DND-41 (cell line): Measurements from ENCODE around the gene WWP2.

ENCODE experiments used
- ATAC-seq: fragments of 200-7000 bp; cut with Tn5 transposase; 3 replicates; pipeline ENCODE4 v1.9.1; 2021; ENCODE audit warnings: low read depth; ENCODE audit not compliant: insufficient read depth
- DNase-seq: peaks from one replicate; pipeline ENCODE4 v3.0.0-alpha.2; 2020
- H2AFZ ChIP-seq: 2 replicates; pipeline ENCODE4 v1.6.0; 2012; ENCODE audit warnings: low read depth, low read length
- H3K27ac ChIP-seq: 2 replicates; pipeline ENCODE4 v1.5.1; 2012; ENCODE audit warnings: low read length, inconsistent platforms
- H3K27me3 ChIP-seq: fragments of 200-600 bp; sonication (generic); 2 replicates; pipeline ENCODE4 v1.6.0; 2012; ENCODE audit warnings: low read length, mild to moderate bottlenecking, inconsistent platforms; ENCODE audit not compliant: insufficient read depth, poor library complexity
- H3K36me3 ChIP-seq: 2 replicates; pipeline ENCODE4 v1.5.1; 2012; ENCODE audit warnings: low read length, inconsistent platforms; ENCODE audit not compliant: insufficient read depth
- H3K4me1 ChIP-seq: 2 replicates; pipeline ENCODE4 v1.5.1; 2012; ENCODE audit warnings: mild to moderate bottlenecking, low read length; ENCODE audit not compliant: insufficient read depth
- H3K4me2 ChIP-seq: 2 replicates; pipeline ENCODE4 v1.6.0; 2012; ENCODE audit warnings: mild to moderate bottlenecking, moderate library complexity, low read length, inconsistent platforms; ENCODE audit not compliant: insufficient read depth
- H3K4me3 ChIP-seq, 2 experiments: fragments of 200-600 bp in 1 of 2; shearing (Covaris generic) in 1 of 2; 2 replicates each; pipeline ENCODE4 v1.5.1; 2012 to 2016; ENCODE audit warnings: inconsistent platforms in 2 of 2, low read length in 2 of 2, mild to moderate bottlenecking in 2 of 2, low read depth in 1 of 2, moderate library complexity in 1 of 2
- H3K79me2 ChIP-seq: 2 replicates; pipeline ENCODE4 v1.6.0; 2012; ENCODE audit warnings: low read length, inconsistent platforms; ENCODE audit not compliant: insufficient read depth
- H3K9ac ChIP-seq: 2 replicates; pipeline ENCODE4 v1.6.0; 2012; ENCODE audit warnings: low read depth, mild to moderate bottlenecking, inconsistent platforms, low read length, moderate library complexity
- H3K9me3 ChIP-seq: 2 replicates; pipeline ENCODE4 v1.5.1; 2012; ENCODE audit warnings: low read length, moderate library complexity, mild to moderate bottlenecking, inconsistent platforms; ENCODE audit not compliant: insufficient read depth, severe bottlenecking
- H4K20me1 ChIP-seq: 2 replicates; pipeline ENCODE4 v1.6.0; 2012; ENCODE audit warnings: low read length; ENCODE audit not compliant: insufficient read depth
- CTCF ChIP-seq: IDR thresholded peaks from 2 replicates; pipeline ENCODE4 v1.5.1; 2012; ENCODE audit warnings: borderline replicate concordance, low read length, moderate library complexity, mild to moderate bottlenecking; ENCODE audit not compliant: poor library complexity, severe bottlenecking; ENCODE audit errors: extremely low read depth
- EZH2 ChIP-seq: IDR thresholded peaks from 3 replicates; pipeline ENCODE4 v1.6.1; 2012; ENCODE audit warnings: borderline replicate concordance, low read depth, mild to moderate bottlenecking, moderate library complexity, low read length, inconsistent platforms; ENCODE audit not compliant: severe bottlenecking

WWP2 gene

GRCh38 chr16:69935740-69936139 lies 173.6 kb downstream of the WWP2 start:
- H3K4me2 ChIP-seq, result no peak overlapping the region
- H3K27me3 ChIP-seq, result no peaks in the 10 kb centered on the region
- H2AFZ ChIP-seq, result no peak overlapping the region
- ATAC-seq, result no peak
- H3K9me3 ChIP-seq, result no peaks in the 10 kb centered on the region
- no peak overlapping the region for H3K27ac ChIP-seq
- no peaks in the 10 kb centered on the region for H3K79me2 ChIP-seq
- TF ChIP-seq CTCF (no peak), EZH2 (no peak)
- peaks cover 43% of the 10 kb centered on the region for H3K36me3 ChIP-seq
- H4K20me1 ChIP-seq, result no peaks in the 10 kb centered on the region
- H3K4me3 ChIP-seq, result no peak overlapping the region
- no peak overlapping the region for H3K9ac ChIP-seq
- H3K4me1 ChIP-seq, result no peaks in the 10 kb centered on the region
- DNase-seq, result no peak

GRCh38 chr16:69936252-69936651 lies 174.1 kb downstream of the WWP2 start:
- Histone ChIP-seq H3K9me3 (no peaks in the 10 kb centered on the region), H3K4me3 (no peak overlapping the region), H3K27ac (no peak overlapping the region), H3K36me3 (peaks cover 43% of the 10 kb centered on the region), H3K9ac (no peak overlapping the region), H3K4me2 (no peak overlapping the region), H3K4me1 (no peaks in the 10 kb centered on the region), H3K79me2 (no peaks in the 10 kb centered on the region), H3K27me3 (no peaks in the 10 kb centered on the region), H2AFZ (no peak overlapping the region), H4K20me1 (no peaks in the 10 kb centered on the region)
- no peak for TF ChIP-seq CTCF
- TF ChIP-seq EZH2, result no peak
- no peak for ATAC-seq
- DNase-seq, result no peak

GRCh38 chr16:69936751-69937211 lies 174.6 kb downstream of the WWP2 start:
- Histone ChIP-seq H3K27ac (no peak overlapping the region), H3K79me2 (no peaks in the 10 kb centered on the region), H3K4me2 (no peak overlapping the region), H3K9ac (no peak overlapping the region), H3K4me1 (no peaks in the 10 kb centered on the region), H3K36me3 (peaks cover 41% of the 10 kb centered on the region), H3K9me3 (no peaks in the 10 kb centered on the region), H3K27me3 (no peaks in the 10 kb centered on the region), H3K4me3 (no peak overlapping the region), H4K20me1 (no peaks in the 10 kb centered on the region), H2AFZ (no peak overlapping the region)
- no peak for TF ChIP-seq CTCF
- TF ChIP-seq EZH2, result no peak
- ATAC-seq (no peak), DNase-seq (no peak)

- Histone ChIP-seq H3K9ac (no peak overlapping the region), H3K4me2 (no peak overlapping the region), H3K36me3 (peaks cover 40% of the 10 kb centered on the region), H3K27me3 (no peaks in the 10 kb centered on the region), H2AFZ (no peak overlapping the region), H3K79me2 (no peaks in the 10 kb centered on the region), H3K27ac (no peak overlapping the region), H3K4me3 (no peak overlapping the region), H3K4me1 (no peaks in the 10 kb centered on the region), H3K9me3 (no peaks in the 10 kb centered on the region), H4K20me1 (no peaks in the 10 kb centered on the region)
- ATAC-seq (no peak), DNase-seq (no peak)
- TF ChIP-seq CTCF, result no peak
- TF ChIP-seq EZH2, result no peak
Measured at GRCh38 chr16:69937465-69937951, 175.4 kb downstream of the WWP2 start.
